ENCODE data around the gene C1orf115.

C1orf115 gene

GRCh38 chr1:220705782-220706181, 15.6 kb downstream of the C1orf115 start:
- TF ChIP-seq POLR2AphosphoS5 (IDR thresholded peaks at IDR 0.05; ENCODE audit: low read depth, low read length) = no peak

- TF ChIP-seq REST (IDR thresholded peaks at IDR 0.05; ENCODE audit: insufficient read depth in 1 of 2, low read depth in 2 of 2, low read length in 2 of 2) = no peak
Observed at GRCh38 chr1:220706480-220706879, 16.3 kb downstream of the C1orf115 start.

GRCh38 chr1:220707160-220707559, 17.0 kb downstream of the C1orf115 start:
- TF ChIP-seq SIN3A (IDR thresholded peaks at IDR 0.05; ENCODE audit: borderline replicate concordance, insufficient read depth, low read length) = no peak
- no peak for TF ChIP-seq FOXP2 (optimal IDR thresholded peaks at IDR 0.05; ENCODE audit: borderline replicate concordance, extremely low read depth, extremely low read length, insufficient read depth)
- no peak for TF ChIP-seq POLR2AphosphoS5 (IDR thresholded peaks at IDR 0.05; ENCODE audit: low read depth, low read length)
- TF ChIP-seq TAF1 (IDR thresholded peaks at IDR 0.05; ENCODE audit: borderline replicate concordance, insufficient read depth, low read length) = no peak
- no peak for TF ChIP-seq REST (IDR thresholded peaks at IDR 0.05; ENCODE audit: insufficient read depth in 1 of 2, low read depth in 2 of 2, low read length in 2 of 2)

- no peak for TF ChIP-seq REST (IDR thresholded peaks at IDR 0.05; ENCODE audit: insufficient read depth in 1 of 2, low read depth in 2 of 2, low read length in 2 of 2)
- no peak for TF ChIP-seq SIN3A (IDR thresholded peaks at IDR 0.05; ENCODE audit: borderline replicate concordance, insufficient read depth, low read length)
- no peak for TF ChIP-seq FOXP2 (optimal IDR thresholded peaks at IDR 0.05; ENCODE audit: borderline replicate concordance, extremely low read depth, extremely low read length, insufficient read depth)
- no peak for TF ChIP-seq TAF1 (IDR thresholded peaks at IDR 0.05; ENCODE audit: borderline replicate concordance, insufficient read depth, low read length)
- TF ChIP-seq POLR2AphosphoS5 (IDR thresholded peaks at IDR 0.05; ENCODE audit: low read depth, low read length) = no peak
Observed at GRCh38 chr1:220708244-220708643, 18.1 kb downstream of the C1orf115 start.

- no peak for TF ChIP-seq POLR2AphosphoS5 (IDR thresholded peaks at IDR 0.05; ENCODE audit: low read depth, low read length)
- TF ChIP-seq REST (IDR thresholded peaks at IDR 0.05; ENCODE audit: insufficient read depth in 1 of 2, low read depth in 2 of 2, low read length in 2 of 2) = no peak
- no peak for TF ChIP-seq FOXP2 (optimal IDR thresholded peaks at IDR 0.05; ENCODE audit: borderline replicate concordance, extremely low read depth, extremely low read length, insufficient read depth)
- no peak for TF ChIP-seq TAF1 (IDR thresholded peaks at IDR 0.05; ENCODE audit: borderline replicate concordance, insufficient read depth, low read length)
- TF ChIP-seq SIN3A (IDR thresholded peaks at IDR 0.05; ENCODE audit: borderline replicate concordance, insufficient read depth, low read length) = no peak
Observed at GRCh38 chr1:220708936-220709801, 19.0 kb downstream of the C1orf115 start.

All from PFSK-1 (cell line).